SH-SY5Y (cell line): ENCODE data around the gene RXRA.

Experiments
- GATA2 ChIP-seq: IDR thresholded peaks from 2 replicates; pipeline ENCODE4 v1.6.1; 2011; ENCODE audit warnings: mild to moderate bottlenecking, low read depth, low read length
- GATA3 ChIP-seq: IDR thresholded peaks from 2 replicates; pipeline ENCODE4 v1.6.1; 2011; ENCODE audit warnings: low read depth, mild to moderate bottlenecking, low read length, moderate library complexity

DNA sequence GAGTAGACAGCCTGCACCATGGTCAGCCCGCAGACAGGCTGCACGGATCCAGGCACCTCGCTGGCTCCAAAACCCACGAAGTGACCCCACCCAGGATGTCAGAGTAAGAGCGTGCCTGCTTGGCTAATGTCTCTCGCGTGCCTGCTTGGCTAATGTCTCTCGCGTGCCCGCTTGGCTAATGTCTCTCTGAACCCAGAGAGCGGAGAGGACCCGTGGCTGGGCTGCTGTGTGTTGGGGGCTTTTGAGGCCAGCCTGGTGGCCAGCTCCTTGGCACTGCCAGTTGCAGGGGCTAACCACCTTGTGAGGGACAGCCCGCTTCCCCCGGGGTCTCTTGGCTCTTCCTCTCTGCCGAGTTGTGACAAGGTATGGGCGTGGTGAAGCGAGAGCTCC is 8.9 kb upstream of the RXRA start:
- TF ChIP-seq GATA2: no peak
- TF ChIP-seq GATA3: no peak
